Lower leg skin (tissue), 4 donors: ENCODE results near the gene PHF1. TPM values are rescaled to one million over a fixed set of nuclear protein-coding genes. Genes with fewer than 3 reads are reported as not detected.
A peak's percentile ranks its signal among the peaks of the same experiment; 100 is the strongest.
"Not testable (repeated sequence)": the region's sequence is repeated elsewhere in the genome, so short reads cannot be mapped to it uniquely, and the experiment has no call there.

Source experiments
- DNase-seq, 2 donors: peaks; one replicate each; pipeline ENCODE4 v3.0.0-alpha.2; 2019; ENCODE audit warnings: low spot score in 2 of 2
- H3K4me3 ChIP-seq: fragments of 200-600 bp; sonication (generic); 2 replicates; pipeline ENCODE4 v1.5.1; 2017; ENCODE audit warnings: mild to moderate bottlenecking, low read depth; ENCODE audit not compliant: poor library complexity, severe bottlenecking
- POLR2A ChIP-seq, 2 donors: fragments of 450-650 bp; IDR thresholded peaks; one replicate each; pipeline ENCODE4 v1.6.1; 2016 to 2017; ENCODE audit warnings: antibody characterized with exemption in 2 of 2, mild to moderate bottlenecking in 1 of 2, moderate library complexity in 1 of 2
- WGBS, 2 donors: methylation state at CpG; one replicate each; pipeline ENCODE4 v1.1.5; 2018; 5-methylcytosine and 5-hydroxymethylcytosine counted together
- intact Hi-C: fragments of 100-400 bp; cut with DNase I; formaldehyde crosslinking; loops from one replicate; pipeline ENCODE4 v1.15.0; 2023; ENCODE audit warnings: low total_unique reads
- total RNA-seq, 4 donors: library from RNA; depleted of rRNA; stranded (reverse); fragments of >200 nt; gene quantifications; one replicate each; pipeline ENCODE4 v1.1.0, GENCODE V29; 2016
- TF ChIP-seq, protein P1 (sequence below), 3 donors: fragments of 450-650 bp; IDR thresholded peaks; one replicate each; pipeline ENCODE4 v1.5.1; 2016; ENCODE audit warnings: antibody characterized with exemption in 3 of 3, mild to moderate bottlenecking in 3 of 3, moderate library complexity in 2 of 3

PHF1 gene
- 10 to 100 TPM; 40.9 to 73.0 (median 64.8) TPM for total RNA-seq

- no peak for TF ChIP-seq POLR2A (IDR thresholded peaks at IDR 0.05)
- TF ChIP-seq, protein P1, sequence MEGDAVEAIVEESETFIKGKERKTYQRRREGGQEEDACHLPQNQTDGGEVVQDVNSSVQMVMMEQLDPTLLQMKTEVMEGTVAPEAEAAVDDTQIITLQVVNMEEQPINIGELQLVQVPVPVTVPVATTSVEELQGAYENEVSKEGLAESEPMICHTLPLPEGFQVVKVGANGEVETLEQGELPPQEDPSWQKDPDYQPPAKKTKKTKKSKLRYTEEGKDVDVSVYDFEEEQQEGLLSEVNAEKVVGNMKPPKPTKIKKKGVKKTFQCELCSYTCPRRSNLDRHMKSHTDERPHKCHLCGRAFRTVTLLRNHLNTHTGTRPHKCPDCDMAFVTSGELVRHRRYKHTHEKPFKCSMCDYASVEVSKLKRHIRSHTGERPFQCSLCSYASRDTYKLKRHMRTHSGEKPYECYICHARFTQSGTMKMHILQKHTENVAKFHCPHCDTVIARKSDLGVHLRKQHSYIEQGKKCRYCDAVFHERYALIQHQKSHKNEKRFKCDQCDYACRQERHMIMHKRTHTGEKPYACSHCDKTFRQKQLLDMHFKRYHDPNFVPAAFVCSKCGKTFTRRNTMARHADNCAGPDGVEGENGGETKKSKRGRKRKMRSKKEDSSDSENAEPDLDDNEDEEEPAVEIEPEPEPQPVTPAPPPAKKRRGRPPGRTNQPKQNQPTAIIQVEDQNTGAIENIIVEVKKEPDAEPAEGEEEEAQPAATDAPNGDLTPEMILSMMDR (IDR thresholded peaks at IDR 0.05), result no peak
- H3K4me3 ChIP-seq, result peak within 1 kb of the TSS; percentile 92
- intact Hi-C loops, result no loop called here
- WGBS, 2 donors, result 1 to 2% methylated on average over 24 to 30 of the region's 67 CpGs
- peak in 1 of 2 donors; percentile 94 for DNase-seq
These were observed at the start of gene PHF1 for GRCh38 chr6:33410711-33411631. PHF1 (plus strand) TSS chr6:33411014; CDS start chr6:33412264, 1,250 bp downstream.

- H3K4me3 ChIP-seq, DNase-seq, intact Hi-C loops: not testable (repeated sequence)
- WGBS, 2 donors, result 86 to 90% methylated on average over 12 of the region's 12 CpGs
These were observed 47.3 kb upstream of the PHF1 start for GRCh38 chr6:33363486-33363885.

- WGBS, 2 donors, result 34 to 50% methylated on average over 7 to 8 of the region's 8 CpGs
- intact Hi-C loops, H3K4me3 ChIP-seq, DNase-seq: not testable (repeated sequence)
These were observed 46.2 kb upstream of the PHF1 start for GRCh38 chr6:33364475-33365205.

DNA sequence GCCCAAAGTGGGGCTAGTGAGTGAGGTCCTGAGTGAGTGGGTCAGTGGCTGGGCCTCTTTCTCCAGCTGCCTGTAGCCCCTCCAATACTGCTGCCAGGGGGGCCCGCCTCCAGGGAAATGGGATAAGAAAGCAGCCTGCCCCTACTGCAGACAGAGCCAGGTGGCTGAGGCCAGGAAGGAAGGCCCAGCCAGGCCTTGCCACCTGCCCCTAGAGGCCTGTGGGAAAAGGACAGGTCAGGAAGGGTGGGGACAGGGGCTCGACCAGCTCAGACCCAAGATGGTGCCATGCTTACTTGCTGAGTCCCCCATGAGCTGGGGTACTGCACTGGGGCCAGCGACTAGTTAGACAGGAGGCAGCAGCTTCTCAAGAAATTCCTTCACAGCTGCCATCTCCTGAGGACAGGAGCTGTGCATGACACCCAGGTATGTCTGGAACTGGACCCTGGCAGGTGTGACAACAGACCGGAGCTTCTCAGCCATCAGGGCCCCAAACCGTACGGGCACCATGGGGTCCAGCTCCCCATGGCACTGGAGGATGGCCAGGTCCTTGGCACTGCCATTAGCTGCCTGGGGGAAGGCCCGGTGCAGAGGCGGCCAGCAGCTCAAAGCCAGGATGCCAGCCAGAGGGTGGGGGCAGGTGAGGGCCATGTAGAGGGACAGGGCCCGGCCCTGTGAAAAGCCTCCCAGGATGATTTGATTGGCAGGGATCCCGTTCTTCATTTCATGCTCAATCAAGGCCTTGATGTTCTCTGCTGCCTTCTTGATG is 45.4 kb upstream of the PHF1 start:
- H3K4me3 ChIP-seq, DNase-seq, intact Hi-C loops: not testable (repeated sequence)
- WGBS, 2 donors, result 78 to 82% methylated on average over 6 to 10 of the region's 10 CpGs

DNA sequence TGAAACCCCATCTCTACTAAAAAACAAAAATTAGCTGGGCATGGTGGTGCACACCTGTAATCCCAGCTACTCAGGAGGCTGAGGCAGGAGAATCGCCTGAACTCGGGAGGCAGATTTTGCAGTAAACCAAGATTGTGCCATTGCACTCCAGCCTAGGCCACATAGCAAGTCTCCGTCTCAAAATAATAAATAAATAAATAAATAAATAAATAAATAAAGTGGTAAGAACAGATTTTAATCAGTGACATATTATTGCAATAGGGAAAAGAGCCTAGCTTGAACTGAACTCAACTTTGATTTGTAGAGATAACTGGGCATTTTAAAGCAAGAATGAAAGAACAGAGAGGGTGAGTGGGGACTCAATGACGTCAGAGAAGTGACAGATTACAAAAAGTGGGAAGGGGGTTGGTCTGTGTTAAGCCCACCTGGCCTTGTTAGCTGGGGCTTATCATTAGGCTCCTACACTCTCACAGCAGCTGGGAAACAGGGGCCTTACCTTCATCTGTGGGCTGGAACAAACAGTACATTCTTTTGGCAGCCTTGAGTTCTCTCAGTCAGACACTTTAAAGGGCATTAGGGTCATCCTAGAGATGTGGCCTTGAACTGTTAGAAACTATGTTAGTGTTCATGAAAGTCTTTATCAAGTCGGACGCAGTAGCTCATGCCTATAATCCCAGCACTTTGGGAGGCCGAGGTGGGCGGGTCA is 43.7 kb upstream of the PHF1 start:
- 87 to 92% methylated on average over 8 of the region's 8 CpGs for WGBS, 2 donors
- DNase-seq, result no peak
- intact Hi-C loops, result no loop called here
- TF ChIP-seq POLR2A (IDR thresholded peaks at IDR 0.05), result no peak
- TF ChIP-seq, protein P1 (IDR thresholded peaks at IDR 0.05), result no peak
- H3K4me3 ChIP-seq, result no peak overlapping the region

DNA sequence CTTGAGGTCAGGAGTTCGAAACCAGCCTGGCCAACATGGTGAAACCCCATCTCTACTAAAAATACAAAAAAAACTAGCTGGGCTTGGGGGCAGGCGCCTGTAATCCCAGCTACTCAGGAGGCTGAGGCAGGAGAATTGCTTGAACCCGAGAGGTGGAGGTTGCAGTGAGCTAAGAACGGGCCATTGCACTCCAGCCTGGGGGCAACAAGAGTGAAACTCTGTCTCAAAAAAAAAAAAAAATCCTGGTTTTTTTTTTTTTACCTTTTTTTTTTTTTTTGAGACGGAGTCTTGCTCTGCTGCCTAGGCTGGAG is 43.1 kb upstream of the PHF1 start:
- H3K4me3 ChIP-seq, intact Hi-C loops, DNase-seq: not testable (repeated sequence)
- 89 to 91% methylated on average over 5 of the region's 5 CpGs for WGBS, 2 donors

DNA sequence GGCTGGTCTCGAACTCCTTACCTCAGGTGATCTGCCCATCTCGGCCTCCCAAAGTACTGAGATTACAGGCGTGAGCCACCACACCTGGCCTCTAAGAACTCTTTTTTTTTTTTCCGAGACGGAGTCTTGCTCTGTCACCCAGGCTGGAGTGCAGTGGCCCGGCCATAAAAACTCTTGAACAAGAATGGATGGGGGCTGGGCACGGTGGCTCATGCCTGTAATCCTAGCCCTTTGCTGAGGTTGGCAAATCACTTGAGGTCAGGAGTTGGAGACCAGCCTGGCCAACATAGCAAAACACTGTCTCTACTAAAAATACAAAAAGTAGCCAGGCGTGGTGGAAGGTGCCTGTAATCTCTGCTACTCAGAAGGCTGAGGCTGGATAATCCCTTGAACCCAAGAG is 38.9 kb upstream of the PHF1 start:
- H3K4me3 ChIP-seq, intact Hi-C loops, DNase-seq: not testable (repeated sequence)
- WGBS, 2 donors, result 89 to 91% methylated on average over 8 of the region's 8 CpGs
